ENCODE results near the gene MBD5.

Gene MBD5

DNA sequence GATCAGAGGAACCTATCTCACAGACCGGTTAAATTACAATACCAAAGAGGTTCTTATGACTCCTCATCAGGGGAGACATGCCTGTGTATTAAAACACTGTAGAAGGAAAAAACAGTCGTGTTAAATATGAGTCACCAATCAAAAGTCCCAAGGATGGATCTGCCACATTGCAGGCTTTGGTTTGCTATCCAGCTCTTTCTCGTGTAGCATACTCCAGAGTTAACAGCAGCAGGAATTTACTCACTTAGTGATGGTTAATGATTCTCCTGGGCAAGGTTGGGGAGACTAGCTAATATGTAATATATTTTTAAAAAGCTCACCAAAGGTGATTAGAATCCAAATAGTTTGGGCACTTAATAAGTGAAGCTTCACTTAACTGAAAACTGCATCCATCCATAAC is 109.7 kb downstream of the MBD5 start:
- DNase-seq: no peak

DNA sequence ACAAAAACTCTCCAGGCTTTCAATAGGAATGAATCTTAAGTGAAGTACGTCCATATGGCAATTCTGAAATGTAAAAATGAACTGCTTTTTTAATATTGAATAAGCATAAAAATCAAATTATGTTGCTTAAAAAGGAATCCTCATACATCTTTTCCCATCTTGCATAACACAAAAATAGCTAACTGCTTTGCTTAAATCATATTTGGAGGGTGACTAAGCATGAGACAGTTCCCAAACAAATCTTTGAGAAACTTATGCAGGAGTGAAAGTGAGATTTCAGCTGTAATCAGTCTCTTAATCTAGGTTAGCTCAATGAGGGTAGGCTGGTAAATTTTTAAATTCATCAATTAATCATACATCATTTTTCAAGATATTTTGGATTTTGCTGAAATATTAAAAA is 111.5 kb downstream of the MBD5 start:
- DNase-seq: no peak

DNA sequence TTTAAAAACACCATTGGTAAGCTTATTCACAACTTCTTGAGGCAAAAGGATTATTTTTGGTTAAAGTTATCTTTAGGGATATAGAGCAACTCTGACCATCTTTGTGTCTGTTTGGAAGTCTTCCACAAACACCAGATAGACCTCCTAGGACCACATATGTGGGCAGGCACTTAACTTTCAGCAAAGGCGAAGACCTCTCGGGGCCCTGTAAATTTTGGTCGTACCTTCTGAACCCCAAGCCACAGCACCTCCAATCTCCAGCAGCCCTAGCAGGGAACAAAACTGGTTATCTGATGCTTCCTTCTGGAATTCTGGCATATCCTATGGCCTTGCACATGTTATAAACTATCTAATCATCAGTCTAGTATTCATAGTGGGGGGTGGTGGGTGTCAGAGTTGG is 114.8 kb downstream of the MBD5 start:
- no peak for DNase-seq

DNA sequence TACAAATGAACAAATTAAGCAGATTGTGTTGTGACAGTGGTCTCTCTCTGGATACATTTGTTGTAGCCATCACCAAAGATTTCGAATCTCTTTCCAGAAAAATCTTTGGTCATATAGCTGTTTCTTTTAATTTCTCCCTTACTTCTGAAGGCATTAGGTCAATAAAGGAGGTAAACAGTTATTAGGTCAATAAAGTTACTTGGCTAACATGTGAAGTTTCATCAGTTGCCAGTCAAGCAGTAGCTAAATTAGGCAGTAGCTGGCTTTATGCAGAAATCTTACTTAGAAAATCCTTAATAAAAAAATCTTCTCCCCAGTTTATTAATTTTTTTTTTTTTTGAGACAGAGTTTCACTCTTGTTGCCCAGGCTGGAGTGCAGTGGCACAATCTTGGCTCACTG is 115.5 kb downstream of the MBD5 start:
- no peak for DNase-seq

DNA sequence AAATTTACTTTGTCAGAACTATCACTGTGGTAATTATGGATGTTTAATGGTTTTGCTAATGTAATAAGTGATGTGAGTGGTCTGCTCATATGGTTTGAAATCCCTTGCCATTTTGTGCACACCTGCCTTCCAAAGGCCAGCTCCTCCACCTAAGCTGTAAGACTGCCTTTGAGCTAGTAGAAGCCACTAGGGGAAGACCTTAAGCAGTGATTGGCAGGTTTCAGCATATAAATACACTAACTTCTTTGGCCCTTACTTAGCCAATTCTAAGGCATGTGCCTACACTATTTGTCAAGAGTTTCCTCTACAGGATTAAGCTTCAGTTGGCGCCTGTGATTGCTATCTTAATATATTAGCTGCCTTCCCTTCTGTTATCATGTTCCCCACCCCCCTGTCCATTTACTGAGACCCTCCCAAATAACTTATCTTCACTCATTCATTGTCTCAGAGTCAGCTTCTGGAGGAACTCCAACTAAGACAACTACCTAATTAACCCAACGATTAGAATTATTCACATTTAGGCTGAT is 141.1 kb downstream of the MBD5 start:
- DNase-seq: no peak

DNA sequence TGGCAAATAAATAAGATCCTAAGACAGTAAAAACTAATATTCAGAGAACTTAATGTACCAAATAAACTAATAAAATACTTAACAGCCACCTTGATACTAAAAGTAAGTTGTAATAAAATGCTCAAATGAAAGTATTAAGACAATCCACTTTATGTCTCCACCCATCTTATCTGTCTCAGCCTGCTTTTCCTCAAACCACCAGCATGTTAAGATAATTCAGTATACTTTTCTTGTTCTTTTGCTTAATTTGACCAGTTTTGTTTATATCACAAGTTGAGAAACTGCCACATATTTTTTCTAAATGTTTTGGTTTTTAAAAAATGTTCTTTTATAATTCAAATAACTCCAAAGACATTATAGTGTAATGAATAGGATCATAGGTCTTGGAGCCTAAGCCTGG is 142.0 kb downstream of the MBD5 start:
- no peak for DNase-seq

DNA sequence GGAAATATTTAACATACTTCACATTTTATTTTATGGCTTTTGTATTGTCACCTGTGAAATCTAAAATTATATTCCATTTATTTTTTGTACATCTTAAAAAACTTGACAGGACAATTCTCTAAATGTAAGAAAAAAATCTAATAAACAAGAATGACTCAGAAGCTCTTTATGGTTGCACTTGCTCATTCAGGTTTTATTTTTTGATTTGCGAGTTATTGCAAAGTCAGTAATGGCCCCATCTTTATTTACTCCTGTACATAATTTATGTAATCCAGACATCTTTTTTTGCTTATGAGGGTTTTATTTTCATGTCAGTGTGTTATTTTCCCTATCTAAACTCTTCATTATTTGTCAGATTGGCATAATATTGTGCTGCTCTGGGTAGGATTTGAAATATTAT is 145.1 kb downstream of the MBD5 start:
- DNase-seq: no peak

DNA sequence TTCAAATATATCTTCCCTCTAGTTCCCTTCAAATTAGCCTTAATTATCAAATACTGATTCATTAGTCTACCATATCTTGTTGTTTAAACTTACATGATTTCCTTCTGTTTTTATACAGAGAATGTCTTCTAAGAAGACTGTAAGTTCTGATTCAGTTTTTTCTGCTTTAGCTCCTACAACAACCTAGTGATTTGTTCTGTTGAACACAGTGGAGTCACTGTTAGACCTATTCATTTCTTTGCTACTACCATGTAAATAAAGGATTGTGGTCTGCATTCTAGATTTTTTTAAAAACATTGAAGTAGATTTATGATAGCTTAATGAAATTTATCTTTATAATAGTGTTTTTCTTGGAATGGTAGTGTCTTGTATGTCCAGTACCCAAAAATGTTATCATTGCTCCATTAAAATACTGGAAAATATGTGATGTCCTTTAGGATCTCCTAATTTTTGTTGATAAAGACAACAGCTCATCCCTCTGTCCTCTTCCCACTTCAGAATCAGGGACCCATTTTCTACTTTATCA is 146.4 kb downstream of the MBD5 start:
- no peak for DNase-seq

DNA sequence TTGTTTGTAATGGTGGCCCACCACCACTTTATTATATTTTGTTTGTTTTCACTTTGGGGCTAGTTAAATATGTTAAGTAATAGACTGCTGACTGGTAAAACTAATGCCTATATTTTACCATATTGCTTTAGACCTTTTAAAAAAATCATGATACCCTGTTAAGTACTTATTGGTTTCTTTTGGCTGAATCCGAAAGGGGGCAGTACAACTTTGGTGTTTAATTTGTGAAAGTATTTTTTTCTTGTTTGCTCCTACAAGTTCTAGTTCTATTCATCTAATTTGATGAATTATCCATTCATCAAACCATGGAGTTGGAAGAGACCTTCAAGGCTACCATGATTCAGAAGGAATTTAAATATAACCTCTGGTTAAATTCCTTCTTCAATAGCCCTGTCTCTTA is 147.0 kb downstream of the MBD5 start:
- no peak for DNase-seq

DNA sequence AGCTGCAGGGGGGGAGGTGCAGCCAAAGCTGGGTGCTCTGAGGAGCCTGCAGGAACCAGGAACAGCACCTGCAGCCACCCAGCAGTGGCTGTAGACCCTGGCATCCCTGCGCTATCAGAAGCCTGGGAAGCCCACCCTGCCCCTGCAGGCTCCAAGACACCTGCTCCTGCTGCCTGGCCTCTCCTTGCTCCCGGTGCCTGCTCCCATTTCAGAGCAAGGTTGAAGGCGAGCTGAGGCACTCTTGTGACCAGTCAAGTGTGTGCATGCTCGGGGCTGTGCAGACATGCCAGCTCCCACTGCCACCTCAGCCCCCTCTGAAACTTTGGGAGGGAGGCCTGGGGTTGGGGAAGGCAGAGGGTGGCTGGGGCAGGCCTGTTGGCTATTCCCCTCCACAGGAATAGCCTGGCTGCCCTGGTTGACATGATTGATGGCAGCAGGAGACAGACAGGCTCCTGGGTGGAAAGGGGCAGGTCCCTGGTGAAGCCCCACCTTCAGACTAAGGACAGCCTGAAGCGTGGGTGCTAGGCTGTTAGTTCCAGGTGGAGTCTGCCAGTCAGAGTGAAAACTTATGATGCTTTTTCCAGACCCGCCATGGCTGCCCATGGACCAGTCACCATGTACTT is 151.4 kb downstream of the MBD5 start:
- DNase-seq: no peak

DNA sequence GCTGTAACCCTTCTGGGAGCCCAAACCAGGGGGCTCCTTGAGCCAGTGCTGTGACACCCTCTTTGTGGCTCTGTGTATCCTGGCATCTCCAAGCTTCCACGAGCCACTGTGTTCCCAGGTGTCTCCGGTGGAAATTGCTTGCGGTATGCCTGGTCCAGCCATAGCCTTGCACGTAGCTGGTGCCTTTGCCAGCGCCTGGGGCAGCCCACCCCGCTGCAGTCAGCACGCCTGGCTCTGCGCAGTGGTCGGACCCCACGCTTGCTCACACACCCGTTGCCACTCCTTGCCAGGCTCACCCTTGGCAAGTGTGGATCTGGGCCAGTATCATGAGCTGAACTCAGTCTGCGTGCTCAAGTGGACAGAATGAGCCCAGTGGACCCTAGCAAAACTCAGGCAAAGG is 152.3 kb downstream of the MBD5 start:
- DNase-seq: no peak

DNA sequence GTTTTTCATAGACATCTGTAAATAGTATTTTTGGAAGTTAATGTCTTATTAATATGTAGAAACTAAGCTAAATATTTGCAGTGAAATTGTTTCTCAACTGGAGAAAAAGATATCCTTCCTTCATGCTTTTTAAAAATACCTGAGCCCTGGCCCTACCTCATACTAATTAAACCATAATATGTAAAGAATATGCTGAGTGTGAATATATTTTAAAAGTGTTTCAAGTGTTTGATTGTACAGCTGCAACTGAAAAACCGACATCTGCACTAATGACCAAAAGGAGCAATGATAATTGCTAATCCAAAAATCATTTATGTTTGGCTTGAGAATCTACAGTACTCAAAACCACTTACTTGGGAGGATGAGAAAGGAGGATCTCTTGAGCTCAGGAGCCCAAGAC is 156.7 kb downstream of the MBD5 start:
- DNase-seq: no peak

DNA sequence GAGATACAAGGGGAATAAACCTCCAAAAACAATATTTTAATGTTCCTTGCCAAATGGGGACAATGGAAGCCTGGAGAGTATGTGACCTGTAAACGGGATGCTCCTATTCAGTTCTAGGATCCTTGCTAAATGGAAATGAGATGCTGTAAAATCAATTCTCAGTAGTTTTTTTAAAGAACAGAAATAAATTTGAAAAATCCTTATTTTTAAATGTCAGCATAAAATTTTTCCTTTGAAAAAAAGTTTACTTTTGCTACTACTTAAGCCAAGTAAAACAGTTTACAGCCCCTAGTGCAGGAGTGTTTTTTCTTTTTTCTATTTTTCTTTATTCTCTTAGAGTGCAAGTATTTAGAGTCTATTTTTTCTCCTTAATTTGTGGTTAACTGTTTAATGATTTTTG is 158.8 kb downstream of the MBD5 start:
- DNase-seq: no peak

DNA sequence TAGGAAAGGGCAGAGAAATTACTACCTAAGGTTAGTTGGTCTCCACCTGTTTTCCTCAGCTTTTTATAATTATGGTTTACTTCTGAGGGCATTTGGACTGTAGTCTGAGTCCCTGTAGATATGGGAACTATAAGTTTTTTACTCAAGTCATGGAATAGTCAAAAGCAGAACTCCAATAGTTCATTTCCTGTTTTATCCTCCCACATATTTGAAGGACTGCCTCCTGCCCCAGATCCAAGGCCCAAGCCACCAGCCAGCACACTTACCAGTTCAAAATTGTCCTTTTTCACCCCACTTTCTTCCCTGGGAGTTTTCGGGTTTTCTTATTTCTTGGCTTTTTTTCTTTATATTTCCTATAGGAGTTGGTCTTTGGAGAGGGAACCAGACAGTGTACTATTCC is 164.1 kb downstream of the MBD5 start:
- no peak for DNase-seq

DNA sequence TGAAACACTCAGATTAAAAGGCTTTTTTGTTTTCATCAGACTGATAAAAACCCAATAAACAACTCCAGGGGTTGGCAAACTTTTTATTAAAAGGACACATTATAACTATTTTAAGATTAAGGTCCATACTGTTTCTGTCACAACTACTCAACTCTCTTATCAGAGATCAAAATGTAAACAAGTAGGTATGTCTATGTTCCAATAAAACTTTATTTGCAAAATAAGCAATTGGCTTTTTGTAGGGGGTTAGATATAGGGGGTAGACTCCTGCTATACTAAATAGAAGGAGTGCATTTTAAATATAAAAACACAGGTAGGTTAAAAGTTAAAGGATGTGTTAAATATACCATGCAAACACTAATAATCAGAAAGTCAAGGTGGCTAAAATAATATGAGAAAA is 174.0 kb downstream of the MBD5 start:
- no peak for DNase-seq

DNA sequence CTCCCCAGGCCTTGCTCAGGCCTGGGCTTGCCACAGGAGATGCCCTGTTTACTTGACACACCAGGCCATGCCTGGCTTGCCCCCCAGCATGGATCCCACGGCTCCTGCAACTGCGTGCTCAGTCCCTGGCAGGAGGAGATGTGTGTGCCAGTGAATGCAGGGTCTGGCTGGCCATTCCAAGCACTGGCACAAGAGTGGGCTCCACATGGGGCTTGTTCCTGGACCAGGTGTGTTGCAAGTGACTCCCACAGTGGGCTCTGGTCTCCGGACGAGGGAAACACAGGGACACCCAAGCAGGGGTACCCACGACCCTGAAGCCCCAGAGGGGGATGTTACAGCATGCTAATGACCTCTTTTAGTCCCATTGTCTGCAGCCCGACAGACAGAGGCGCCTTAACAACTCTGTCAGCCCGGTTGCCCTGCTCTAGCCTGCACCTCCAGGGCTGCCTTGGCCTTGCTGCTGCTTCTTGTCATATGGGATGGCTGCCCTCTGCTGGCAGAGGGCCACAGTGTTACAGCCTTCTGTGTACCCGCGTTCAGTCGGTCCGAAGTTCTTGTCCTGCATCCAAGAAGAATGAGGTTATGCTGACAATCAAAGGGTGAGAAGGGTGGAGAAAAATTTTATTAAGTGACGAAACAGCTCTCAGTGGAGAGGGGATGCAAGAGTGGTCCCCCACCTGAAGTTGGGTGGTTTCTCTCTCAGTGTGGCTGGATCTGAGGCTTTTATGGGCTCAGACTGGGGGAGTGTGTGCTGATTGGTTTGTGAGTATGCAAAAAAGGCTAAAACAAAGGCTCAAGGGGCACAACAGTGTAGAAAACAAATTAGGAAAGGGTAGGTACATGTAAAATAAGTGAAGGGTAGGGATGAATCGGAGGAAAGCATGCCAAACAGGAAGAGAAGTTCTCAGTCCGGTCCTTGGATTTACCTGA is 180.4 kb downstream of the MBD5 start:
- DNase-seq: peak; percentile 39 to 48

DNA sequence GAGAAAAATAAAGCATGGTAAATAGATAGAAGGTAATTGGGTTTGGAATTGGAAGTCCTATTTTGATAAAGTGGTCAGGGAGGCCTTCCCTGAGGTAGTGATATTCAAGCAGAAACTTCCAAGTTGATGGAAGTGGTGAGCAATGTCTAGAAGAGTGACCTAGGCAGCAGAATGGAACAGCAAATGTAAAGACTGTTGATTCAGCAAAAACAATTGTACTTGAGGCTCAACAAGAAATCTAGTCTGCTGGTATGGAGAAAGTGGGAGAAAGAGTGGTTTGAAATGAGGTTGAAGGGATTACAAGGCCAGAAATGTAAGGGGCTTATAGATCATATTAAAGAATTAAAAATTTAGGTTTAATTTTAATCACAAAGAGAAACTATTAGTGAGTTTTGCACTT is 181.3 kb downstream of the MBD5 start:
- no peak for DNase-seq

DNA sequence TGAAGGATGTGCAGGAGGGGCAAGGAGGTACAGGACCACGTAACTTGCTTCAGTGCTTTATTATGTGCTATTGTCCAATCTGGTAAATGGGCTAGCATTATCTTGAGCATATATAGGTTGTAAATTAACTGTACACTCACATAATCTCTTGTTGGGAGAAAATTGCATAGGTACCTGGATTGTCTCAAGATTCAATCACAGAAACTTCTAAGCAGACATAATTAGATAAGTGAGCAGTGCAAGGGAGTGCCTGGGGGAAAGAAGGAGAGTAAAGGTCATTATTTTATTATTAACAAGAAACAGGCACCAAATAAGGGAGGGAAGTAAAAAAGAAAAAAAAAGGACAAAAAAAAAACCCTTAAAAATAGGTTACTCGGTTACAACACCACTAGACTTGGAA is 186.2 kb downstream of the MBD5 start:
- no peak for DNase-seq

DNA sequence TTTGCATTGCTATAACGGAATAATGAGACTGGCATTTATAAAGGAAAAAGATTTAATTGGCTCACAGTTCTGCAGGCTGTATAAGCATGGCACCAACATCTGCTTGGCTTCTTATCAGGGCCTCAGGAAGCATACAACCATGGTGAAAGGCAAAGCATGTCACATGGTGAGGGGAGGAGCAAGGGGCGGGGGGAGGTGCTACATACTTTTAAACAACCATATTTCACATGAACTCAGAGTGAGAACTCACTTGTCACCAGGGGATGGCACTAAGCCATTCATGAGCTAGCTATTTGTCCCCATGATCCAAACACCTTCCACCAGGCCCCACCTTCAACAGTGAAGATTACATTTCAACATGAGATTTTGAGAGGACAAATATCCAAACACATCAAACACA is 188.7 kb downstream of the MBD5 start:
- DNase-seq: peak; percentile 3 to 7

DNA sequence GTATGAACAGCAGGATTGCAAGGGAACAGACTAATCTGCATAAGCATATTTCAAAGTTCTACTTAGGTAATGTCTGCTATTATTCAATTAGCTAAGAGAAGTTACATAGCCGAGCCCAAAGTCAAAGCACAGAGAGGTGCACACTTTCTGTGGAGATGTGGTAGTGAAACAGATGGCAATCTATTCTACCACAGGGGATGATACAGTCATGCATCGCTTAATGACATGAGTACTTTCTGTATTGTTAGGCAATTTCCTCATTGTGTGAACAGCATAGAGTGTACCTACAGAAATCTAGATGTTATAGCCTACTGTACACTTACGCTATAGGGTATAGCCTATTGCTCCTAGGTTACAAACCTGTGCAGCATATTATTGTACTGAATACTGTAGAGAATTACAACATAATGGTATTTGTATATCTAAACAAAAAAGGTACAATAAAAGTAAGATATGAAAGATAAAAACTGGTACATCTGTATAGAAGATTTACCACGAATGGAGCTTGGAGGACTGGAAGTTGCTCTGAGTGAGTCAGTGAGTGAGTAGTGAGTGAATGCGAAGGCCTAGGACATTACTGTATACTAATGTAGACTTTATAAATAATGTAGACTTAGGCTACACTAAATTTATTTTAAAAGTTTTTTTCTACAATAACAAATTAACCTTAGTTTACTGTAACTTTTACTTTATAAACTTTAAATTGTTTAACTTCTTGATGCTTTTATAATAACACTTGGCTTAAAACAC is 197.6 kb downstream of the MBD5 start:
- no peak for DNase-seq

DNA sequence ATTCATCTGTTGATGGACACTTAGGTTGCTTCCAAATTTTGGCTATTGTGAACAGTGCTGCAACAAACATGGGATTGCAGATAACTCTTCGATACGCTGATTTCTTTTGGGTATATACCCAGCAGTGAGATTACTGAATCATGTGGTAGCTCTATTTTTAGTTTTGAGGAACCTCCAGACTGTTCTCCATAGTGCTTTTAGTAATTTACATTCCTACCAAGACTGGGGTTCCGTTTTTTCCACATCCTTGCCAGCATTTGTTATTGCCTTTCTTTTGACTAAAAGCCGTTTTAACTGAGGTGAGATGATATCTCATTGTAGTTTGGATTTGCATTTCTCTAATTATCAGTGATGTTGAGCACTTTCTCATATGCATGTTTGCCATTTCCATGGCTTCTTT is 200.3 kb downstream of the MBD5 start:
- no peak for DNase-seq

DNA sequence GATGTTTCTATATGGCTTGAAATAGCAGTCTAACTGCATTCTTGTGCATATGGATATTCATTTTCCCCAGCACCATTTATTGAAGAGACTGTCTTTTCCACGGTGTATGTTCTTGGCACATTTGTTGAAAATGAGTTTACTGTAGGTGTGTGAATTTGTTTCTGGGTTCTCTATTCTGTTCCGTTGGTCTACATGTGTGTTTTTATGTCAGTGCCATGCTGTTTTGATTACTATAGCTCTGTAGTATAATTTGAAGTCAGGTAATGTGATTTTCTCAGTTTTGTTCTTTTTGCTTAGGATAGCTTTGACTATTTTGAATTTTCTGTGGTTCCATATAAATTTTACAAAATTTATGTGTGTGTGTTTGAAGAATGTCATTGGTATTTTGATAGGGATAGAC is 201.0 kb downstream of the MBD5 start:
- DNase-seq: no peak

DNA sequence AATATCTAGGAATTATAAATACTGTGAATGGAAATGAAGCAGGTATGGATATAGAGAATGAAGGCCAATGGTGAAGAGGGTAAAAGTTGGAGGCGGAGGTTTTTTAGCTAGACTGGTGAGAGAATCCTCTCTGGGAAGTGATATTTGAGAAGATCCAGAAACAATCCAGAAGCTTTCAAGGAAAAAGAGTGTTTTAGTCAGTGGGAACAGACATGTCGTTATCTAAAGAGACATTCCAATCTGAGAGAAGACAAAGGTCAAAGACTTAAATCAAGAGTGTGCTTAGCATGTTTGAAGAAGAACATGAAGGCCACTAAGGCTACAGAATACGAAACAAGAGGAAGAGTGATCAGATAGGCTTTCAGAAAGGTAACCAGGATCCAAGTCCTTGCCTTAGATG is 211.0 kb downstream of the MBD5 start:
- no peak for DNase-seq

All from activated CD4-positive, alpha-beta T cell treated with anti-CD3 and anti-CD28 coated beads, Interleukin-2, amount 50 U/mL, for 48 hours (primary cell).